OCI-LY1 (cell line): ENCODE results near the gene ELMO1.

Experiments
- CTCF ChIP-seq: fragments of 200-600 bp; sonication (generic), shearing (Covaris generic); IDR thresholded peaks from 2 replicates; pipeline ENCODE4 v1.5.1; 2017; ENCODE audit warnings: mild to moderate bottlenecking, antibody characterized with exemption, low read length, moderate library complexity, mixed read lengths
- EZH2 ChIP-seq: fragments of 200-600 bp; sonication (generic), shearing (Covaris generic); IDR thresholded peaks from 2 replicates; pipeline ENCODE4 v1.8.0; 2017; ENCODE audit warnings: borderline replicate concordance, mixed run types, mild to moderate bottlenecking, antibody characterized with exemption, low read length, moderate library complexity, mixed read lengths

DNA sequence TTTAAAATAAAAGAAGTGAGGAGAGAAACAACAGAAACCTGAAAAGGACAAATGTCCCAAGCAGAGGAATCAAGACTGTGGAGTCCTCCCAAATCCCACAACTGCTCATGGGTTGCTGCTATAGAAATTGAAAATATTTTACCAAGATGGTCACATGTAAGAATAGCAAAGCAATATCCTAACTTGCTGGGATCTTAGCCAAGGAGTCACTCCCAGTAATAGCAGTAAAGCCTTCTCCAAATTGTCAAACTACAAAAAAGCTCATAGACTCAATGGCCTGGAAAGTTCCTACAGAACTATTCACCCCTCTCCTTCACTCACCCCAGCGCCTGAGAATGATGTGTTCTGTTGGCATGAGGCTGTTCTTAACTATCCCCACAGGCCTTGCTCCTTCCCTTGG, 186.5 kb downstream of the ELMO1 start:
- TF ChIP-seq CTCF (no peak), EZH2 (no peak)
